ENCODE data around the gene EXOSC1.

DNA sequence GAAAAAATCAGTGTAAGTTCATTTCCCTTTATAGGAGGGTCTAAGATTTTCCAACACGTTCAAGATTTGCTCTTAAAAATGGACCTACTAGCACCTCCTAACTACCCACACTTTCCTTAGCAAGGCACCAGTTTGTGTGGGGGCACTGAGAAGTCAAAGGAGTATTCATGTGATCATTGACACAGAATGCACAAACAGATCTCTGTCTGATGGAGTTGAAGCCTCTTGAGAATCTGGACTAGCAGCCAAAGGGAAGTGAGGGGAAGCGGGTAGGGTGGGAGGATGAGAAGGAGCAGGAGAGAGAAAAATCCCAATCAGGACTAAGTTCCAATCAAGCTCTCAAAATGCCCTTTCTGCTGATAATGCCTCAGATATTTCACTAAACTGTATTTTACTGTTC lies 48.3 kb upstream of the EXOSC1 start:
- TF ChIP-seq, protein P1, sequence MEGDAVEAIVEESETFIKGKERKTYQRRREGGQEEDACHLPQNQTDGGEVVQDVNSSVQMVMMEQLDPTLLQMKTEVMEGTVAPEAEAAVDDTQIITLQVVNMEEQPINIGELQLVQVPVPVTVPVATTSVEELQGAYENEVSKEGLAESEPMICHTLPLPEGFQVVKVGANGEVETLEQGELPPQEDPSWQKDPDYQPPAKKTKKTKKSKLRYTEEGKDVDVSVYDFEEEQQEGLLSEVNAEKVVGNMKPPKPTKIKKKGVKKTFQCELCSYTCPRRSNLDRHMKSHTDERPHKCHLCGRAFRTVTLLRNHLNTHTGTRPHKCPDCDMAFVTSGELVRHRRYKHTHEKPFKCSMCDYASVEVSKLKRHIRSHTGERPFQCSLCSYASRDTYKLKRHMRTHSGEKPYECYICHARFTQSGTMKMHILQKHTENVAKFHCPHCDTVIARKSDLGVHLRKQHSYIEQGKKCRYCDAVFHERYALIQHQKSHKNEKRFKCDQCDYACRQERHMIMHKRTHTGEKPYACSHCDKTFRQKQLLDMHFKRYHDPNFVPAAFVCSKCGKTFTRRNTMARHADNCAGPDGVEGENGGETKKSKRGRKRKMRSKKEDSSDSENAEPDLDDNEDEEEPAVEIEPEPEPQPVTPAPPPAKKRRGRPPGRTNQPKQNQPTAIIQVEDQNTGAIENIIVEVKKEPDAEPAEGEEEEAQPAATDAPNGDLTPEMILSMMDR (IDR thresholded peaks at IDR 0.05), result no peak
- no peak for TF ChIP-seq POLR2A (IDR thresholded peaks at IDR 0.05)

Data from vagina (tissue), 2 donors.